Vagina (tissue), 2 donors: ENCODE data around the gene RWDD2A. TPM values are rescaled to one million over a fixed set of nuclear protein-coding genes. Genes with fewer than 3 reads are reported as not detected.

ENCODE experiments used
- DNase-seq, 2 donors: peaks; one replicate each; pipeline ENCODE4 v3.0.0-alpha.2; 2017; ENCODE audit errors: extremely low spot score in 2 of 2
- H3K27ac ChIP-seq: fragments of 200-600 bp; sonication (generic); one replicate; pipeline ENCODE4 v1.5.1; 2019
- H3K27me3 ChIP-seq: fragments of 200-600 bp; sonication (generic); one replicate; pipeline ENCODE4 v1.5.1; 2019
- H3K36me3 ChIP-seq, 2 donors: fragments of 200-600 bp; sonication (generic); one replicate each; pipeline ENCODE4 v1.5.1; 2017 to 2019
- H3K4me1 ChIP-seq: fragments of 200-600 bp; sonication (generic); one replicate; pipeline ENCODE4 v1.5.1; 2019
- H3K4me3 ChIP-seq, 2 donors: fragments of 200-600 bp; sonication (generic); 1 replicate in 1 of 2; 2 replicates in 1 of 2; pipeline ENCODE4 v1.5.1; 2016 to 2019
- H3K9me3 ChIP-seq: fragments of 200-600 bp; sonication (generic); one replicate; pipeline ENCODE4 v1.5.1; 2019
- POLR2A ChIP-seq, 2 donors: fragments of 450-650 bp; IDR thresholded peaks; one replicate each; pipeline ENCODE4 v1.6.1; 2017; ENCODE audit warnings: antibody characterized with exemption in 2 of 2, mild to moderate bottlenecking in 2 of 2, moderate library complexity in 2 of 2
- POLR2AphosphoS5 ChIP-seq, 2 donors: sonication (generic); formaldehyde crosslinking; IDR thresholded peaks; one replicate each; pipeline ENCODE4 v1.9.0; 2017; ENCODE audit warnings: antibody characterized with exemption in 2 of 2, mild to moderate bottlenecking in 2 of 2, low read depth in 1 of 2; ENCODE audit not compliant: insufficient read depth in 1 of 2
- intact Hi-C: fragments of 100-400 bp; cut with DNase I; formaldehyde crosslinking; loops from one replicate; pipeline ENCODE4 v1.15.1; 2023
- total RNA-seq: library from RNA; depleted of rRNA; stranded (reverse); fragments of >200 nt; gene quantifications from one replicate; pipeline ENCODE4 v1.2.3, GENCODE V29; 2016
- TF ChIP-seq, protein P1 (sequence below), 3 experiments: fragments of 450-650 bp in 2 of 3; fragments of 200-600 bp in 1 of 3; sonication (generic) in 1 of 3; IDR thresholded peaks; one replicate each; pipeline ENCODE4 v1.5.1; 2017 to 2019; ENCODE audit warnings: antibody characterized with exemption in 3 of 3, mild to moderate bottlenecking in 2 of 3, moderate library complexity in 2 of 3

Gene RWDD2A
- total RNA-seq, 1 donor from 2014 or later: 2.0 TPM

GRCh38 chr6:83216806-83217205, 23.6 kb downstream of the RWDD2A start:
- TF ChIP-seq, protein P1, sequence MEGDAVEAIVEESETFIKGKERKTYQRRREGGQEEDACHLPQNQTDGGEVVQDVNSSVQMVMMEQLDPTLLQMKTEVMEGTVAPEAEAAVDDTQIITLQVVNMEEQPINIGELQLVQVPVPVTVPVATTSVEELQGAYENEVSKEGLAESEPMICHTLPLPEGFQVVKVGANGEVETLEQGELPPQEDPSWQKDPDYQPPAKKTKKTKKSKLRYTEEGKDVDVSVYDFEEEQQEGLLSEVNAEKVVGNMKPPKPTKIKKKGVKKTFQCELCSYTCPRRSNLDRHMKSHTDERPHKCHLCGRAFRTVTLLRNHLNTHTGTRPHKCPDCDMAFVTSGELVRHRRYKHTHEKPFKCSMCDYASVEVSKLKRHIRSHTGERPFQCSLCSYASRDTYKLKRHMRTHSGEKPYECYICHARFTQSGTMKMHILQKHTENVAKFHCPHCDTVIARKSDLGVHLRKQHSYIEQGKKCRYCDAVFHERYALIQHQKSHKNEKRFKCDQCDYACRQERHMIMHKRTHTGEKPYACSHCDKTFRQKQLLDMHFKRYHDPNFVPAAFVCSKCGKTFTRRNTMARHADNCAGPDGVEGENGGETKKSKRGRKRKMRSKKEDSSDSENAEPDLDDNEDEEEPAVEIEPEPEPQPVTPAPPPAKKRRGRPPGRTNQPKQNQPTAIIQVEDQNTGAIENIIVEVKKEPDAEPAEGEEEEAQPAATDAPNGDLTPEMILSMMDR (IDR thresholded peaks at IDR 0.05): no peak
- TF ChIP-seq POLR2A (IDR thresholded peaks at IDR 0.05) (no peak), POLR2AphosphoS5 (IDR thresholded peaks at IDR 0.05; ENCODE audit: insufficient read depth in 1 of 2, low read depth in 1 of 2) (no peak)
- Histone ChIP-seq H3K36me3 (no peaks in the 10 kb centered on the region), H3K4me1 (no peaks in the 10 kb centered on the region), H3K4me3 (no peak overlapping the region), H3K9me3 (no peaks in the 10 kb centered on the region), H3K27me3 (no peaks in the 10 kb centered on the region), H3K27ac (no peak overlapping the region)
- DNase-seq: no peak
- intact Hi-C loops: no loop called here

- Histone ChIP-seq H3K27me3 (no peaks in the 10 kb centered on the region), H3K4me3 (no peak overlapping the region), H3K36me3 (no peaks in the 10 kb centered on the region), H3K9me3 (no peaks in the 10 kb centered on the region), H3K4me1 (no peaks in the 10 kb centered on the region), H3K27ac (no peak overlapping the region)
- no peak for DNase-seq
- intact Hi-C loops: no loop called here
- no peak for TF ChIP-seq POLR2A (IDR thresholded peaks at IDR 0.05)
- TF ChIP-seq POLR2AphosphoS5 (IDR thresholded peaks at IDR 0.05; ENCODE audit: insufficient read depth in 1 of 2, low read depth in 1 of 2): no peak
- TF ChIP-seq, protein P1 (IDR thresholded peaks at IDR 0.05): no peak
Observed at GRCh38 chr6:83218646-83219045, 25.5 kb downstream of the RWDD2A start.

DNA sequence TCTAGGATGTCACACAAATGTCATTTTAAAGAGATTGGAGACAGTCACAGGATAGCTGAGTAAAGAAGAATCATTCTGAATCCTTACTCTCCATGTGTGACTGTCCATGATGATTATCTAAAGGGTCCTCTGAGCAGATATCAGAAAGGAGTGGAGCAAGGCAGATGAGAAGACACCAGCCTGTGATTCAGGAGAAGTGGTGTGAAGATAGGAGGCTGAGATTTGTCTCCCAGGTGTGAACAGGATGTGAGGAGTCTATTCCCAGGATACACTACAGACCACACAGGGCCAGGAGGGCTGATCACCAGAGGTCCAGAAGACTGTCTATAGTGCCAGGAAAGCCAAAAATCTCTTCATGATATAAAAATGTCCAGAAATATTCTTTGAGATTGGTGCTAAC, 27.0 kb downstream of the RWDD2A start:
- Histone ChIP-seq H3K36me3 (no peaks in the 10 kb centered on the region), H3K27ac (no peak overlapping the region), H3K27me3 (no peaks in the 10 kb centered on the region), H3K4me3 (no peak overlapping the region), H3K4me1 (no peaks in the 10 kb centered on the region), H3K9me3 (no peaks in the 10 kb centered on the region)
- intact Hi-C loops: loop anchor here (10.0 kb wide), 1 partner anchor 295 kb away; the partner anchor contains the start of gene PRSS35
- no peak for TF ChIP-seq POLR2A (IDR thresholded peaks at IDR 0.05)
- TF ChIP-seq POLR2AphosphoS5 (IDR thresholded peaks at IDR 0.05; ENCODE audit: insufficient read depth in 1 of 2, low read depth in 1 of 2): no peak
- TF ChIP-seq, protein P1 (IDR thresholded peaks at IDR 0.05): no peak
- DNase-seq: no peak

GRCh38 chr6:83221276-83221675, 28.1 kb downstream of the RWDD2A start:
- H3K9me3 ChIP-seq: no peaks in the 10 kb centered on the region
- H3K27me3 ChIP-seq: no peaks in the 10 kb centered on the region
- no peaks in the 10 kb centered on the region for H3K36me3 ChIP-seq
- no peak overlapping the region for H3K4me3 ChIP-seq
- intact Hi-C loops: loop anchor here (10.0 kb wide), 1 partner anchor 294 kb away; the partner anchor contains the start of gene PRSS35
- no peak overlapping the region for H3K27ac ChIP-seq
- DNase-seq: no peak
- no peak for TF ChIP-seq POLR2AphosphoS5 (IDR thresholded peaks at IDR 0.05; ENCODE audit: insufficient read depth in 1 of 2, low read depth in 1 of 2)
- no peak for TF ChIP-seq POLR2A (IDR thresholded peaks at IDR 0.05)
- TF ChIP-seq, protein P1 (IDR thresholded peaks at IDR 0.05): no peak
- H3K4me1 ChIP-seq: no peaks in the 10 kb centered on the region

DNA sequence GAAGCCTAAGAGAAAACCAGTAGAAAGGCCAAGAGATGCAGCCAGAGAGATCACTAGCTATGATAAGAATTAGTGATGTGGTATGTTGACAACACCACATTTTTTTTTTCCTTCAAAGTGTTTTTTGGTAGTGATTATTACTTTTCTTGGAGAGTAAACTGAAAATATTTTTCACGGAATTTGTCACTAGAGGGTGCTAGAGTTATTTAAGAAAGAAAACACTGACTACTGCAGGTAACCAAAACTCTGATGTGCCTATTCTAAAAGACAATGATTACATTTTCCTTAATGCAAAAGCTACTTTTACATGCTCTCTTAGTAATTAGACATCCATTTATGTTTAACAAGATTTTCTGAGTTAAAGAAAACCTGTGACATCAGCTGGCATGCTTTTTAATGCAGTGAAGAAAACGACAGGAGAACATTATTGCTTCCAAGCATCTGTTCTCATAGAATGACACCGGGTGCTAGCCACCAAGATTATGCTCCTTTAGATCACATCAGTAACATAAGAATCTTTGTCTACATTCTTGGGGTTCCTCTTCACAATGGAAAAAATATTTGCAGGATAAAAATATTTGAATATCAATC, 28.8 kb downstream of the RWDD2A start:
- no peak overlapping the region for H3K4me3 ChIP-seq
- H3K27me3 ChIP-seq: no peaks in the 10 kb centered on the region
- no peaks in the 10 kb centered on the region for H3K36me3 ChIP-seq
- H3K4me1 ChIP-seq: no peaks in the 10 kb centered on the region
- no peak overlapping the region for H3K27ac ChIP-seq
- no peak for TF ChIP-seq POLR2AphosphoS5 (IDR thresholded peaks at IDR 0.05; ENCODE audit: insufficient read depth in 1 of 2, low read depth in 1 of 2)
- TF ChIP-seq, protein P1 (IDR thresholded peaks at IDR 0.05): peak in 2 of 3 experiments; percentile 26 to 31
- H3K9me3 ChIP-seq: no peaks in the 10 kb centered on the region
- intact Hi-C loops: loop anchor here (10.0 kb wide), 1 partner anchor 293 kb away; the partner anchor contains the start of gene PRSS35
- no peak for DNase-seq
